Vagina (tissue), 2 donors: Measurements from ENCODE around the gene CPT1B.

Source experiments
- POLR2A ChIP-seq, 2 donors: fragments of 450-650 bp; IDR thresholded peaks; one replicate each; pipeline ENCODE4 v1.6.1; 2017; ENCODE audit warnings: antibody characterized with exemption in 2 of 2, mild to moderate bottlenecking in 2 of 2, moderate library complexity in 2 of 2
- TF ChIP-seq, protein P1 (sequence below), 3 experiments: fragments of 450-650 bp in 2 of 3; fragments of 200-600 bp in 1 of 3; sonication (generic) in 1 of 3; IDR thresholded peaks; one replicate each; pipeline ENCODE4 v1.5.1; 2017 to 2019; ENCODE audit warnings: antibody characterized with exemption in 3 of 3, mild to moderate bottlenecking in 2 of 3, moderate library complexity in 2 of 3

DNA sequence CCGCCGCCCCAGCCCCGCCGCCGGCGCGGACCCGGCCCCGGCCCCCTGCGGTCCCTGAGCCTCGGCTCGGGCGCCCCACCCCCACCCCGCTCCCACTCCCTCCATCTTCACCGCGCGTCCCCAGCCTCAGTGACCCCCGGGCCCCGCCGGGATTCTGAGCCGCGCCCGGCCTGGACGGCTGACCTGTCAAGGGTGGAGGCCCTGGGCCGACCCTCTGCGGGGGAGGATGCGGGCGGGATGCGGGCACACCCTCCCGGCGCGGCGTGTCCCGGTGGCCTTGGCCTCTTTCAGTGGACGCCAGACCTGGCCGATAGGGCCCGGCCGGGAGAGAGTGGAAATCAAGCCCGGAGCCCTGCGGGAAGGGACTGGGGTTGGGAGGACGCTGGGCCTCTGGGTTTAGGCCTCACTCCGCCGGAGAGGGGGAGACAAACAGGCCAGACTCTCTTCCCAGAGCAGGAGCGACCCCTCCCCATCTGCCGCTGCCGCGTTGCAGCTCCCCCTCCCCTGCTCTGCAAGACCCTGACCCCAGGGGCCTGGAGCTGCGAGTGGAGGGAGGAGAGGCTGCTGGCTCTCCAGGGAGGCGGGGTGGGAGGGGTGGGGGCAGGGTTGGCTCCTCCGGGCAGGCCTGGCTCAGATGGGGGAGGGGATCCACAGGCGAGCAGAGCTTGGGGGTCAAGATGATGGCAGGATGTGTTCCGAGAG lies 22.9 kb upstream of the CPT1B start:
- TF ChIP-seq, protein P1, sequence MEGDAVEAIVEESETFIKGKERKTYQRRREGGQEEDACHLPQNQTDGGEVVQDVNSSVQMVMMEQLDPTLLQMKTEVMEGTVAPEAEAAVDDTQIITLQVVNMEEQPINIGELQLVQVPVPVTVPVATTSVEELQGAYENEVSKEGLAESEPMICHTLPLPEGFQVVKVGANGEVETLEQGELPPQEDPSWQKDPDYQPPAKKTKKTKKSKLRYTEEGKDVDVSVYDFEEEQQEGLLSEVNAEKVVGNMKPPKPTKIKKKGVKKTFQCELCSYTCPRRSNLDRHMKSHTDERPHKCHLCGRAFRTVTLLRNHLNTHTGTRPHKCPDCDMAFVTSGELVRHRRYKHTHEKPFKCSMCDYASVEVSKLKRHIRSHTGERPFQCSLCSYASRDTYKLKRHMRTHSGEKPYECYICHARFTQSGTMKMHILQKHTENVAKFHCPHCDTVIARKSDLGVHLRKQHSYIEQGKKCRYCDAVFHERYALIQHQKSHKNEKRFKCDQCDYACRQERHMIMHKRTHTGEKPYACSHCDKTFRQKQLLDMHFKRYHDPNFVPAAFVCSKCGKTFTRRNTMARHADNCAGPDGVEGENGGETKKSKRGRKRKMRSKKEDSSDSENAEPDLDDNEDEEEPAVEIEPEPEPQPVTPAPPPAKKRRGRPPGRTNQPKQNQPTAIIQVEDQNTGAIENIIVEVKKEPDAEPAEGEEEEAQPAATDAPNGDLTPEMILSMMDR (IDR thresholded peaks at IDR 0.05): no peak
- no peak for TF ChIP-seq POLR2A (IDR thresholded peaks at IDR 0.05)
